OCI-LY7 (cell line): ENCODE results near the gene OR7G2. TPM values are rescaled to one million over a fixed set of nuclear protein-coding genes. Genes with fewer than 3 reads are reported as not detected.

Source experiments
- BruUV-seq: library from RNA; stranded (reverse); fragments of 400-500 nt; replicated peaks from 2 replicates; lab custom pipeline; 2021; lab: Mats Ljungman, UMichigan
- CTCF ChIA-PET: fragments of 300-600 bp; sonication (Branson Sonifier 250); formaldehyde crosslinking; loops from one replicate; lab custom pipeline; 2022; ENCODE audit warnings: antibody characterized with exemption; ENCODE audit not compliant: unreplicated experiment; lab: Charles Lee
- POLR2A ChIA-PET: fragments of 300-600 bp; sonication (Branson Sonifier 250); formaldehyde crosslinking; loops from one replicate; lab custom pipeline; 2022; ENCODE audit warnings: antibody characterized with exemption; lab: Charles Lee
- DNase-seq: peaks from one replicate; pipeline ENCODE4 v3.0.0-alpha.2; 2015; ENCODE audit warnings: low spot score
- H2AFZ ChIP-seq: fragments of 200-600 bp; sonication (generic), shearing (Covaris generic); 2 replicates; pipeline ENCODE4 v1.6.1; 2014; ENCODE audit warnings: mild to moderate bottlenecking, antibody characterized with exemption, low read length, moderate library complexity
- H3K27ac ChIP-seq: fragments of 200-600 bp; sonication (generic); 2 replicates; pipeline ENCODE4 v1.5.1; 2014; ENCODE audit warnings: mixed run types, low read depth, mild to moderate bottlenecking, moderate library complexity, low read length, inconsistent platforms; ENCODE audit not compliant: poor library complexity, severe bottlenecking
- H3K36me3 ChIP-seq: fragments of 200-600 bp; sonication (generic); 2 replicates; pipeline ENCODE4 v1.6.1; 2014; ENCODE audit warnings: mild to moderate bottlenecking, antibody characterized with exemption, low read length, moderate library complexity, mixed read lengths; ENCODE audit not compliant: insufficient read depth
- H3K4me1 ChIP-seq: fragments of 200-600 bp; sonication (generic); 2 replicates; pipeline ENCODE4 v1.5.1; 2014; ENCODE audit warnings: mild to moderate bottlenecking, low read length; ENCODE audit not compliant: insufficient read depth, poor library complexity, severe bottlenecking
- H3K4me2 ChIP-seq: fragments of 200-600 bp; sonication (generic); 2 replicates; pipeline ENCODE4 v1.6.1; 2014; ENCODE audit warnings: mild to moderate bottlenecking, low read length
- H3K4me3 ChIP-seq: fragments of 200-600 bp; sonication (generic); 2 replicates; pipeline ENCODE4 v1.5.1; 2014; ENCODE audit warnings: mild to moderate bottlenecking, low read depth, low read length; ENCODE audit not compliant: poor library complexity, severe bottlenecking
- H3K79me2 ChIP-seq: fragments of 200-600 bp; sonication (generic); 2 replicates; pipeline ENCODE4 v1.6.1; 2016; ENCODE audit warnings: low read depth, mild to moderate bottlenecking, low read length, moderate library complexity, mixed read lengths; ENCODE audit not compliant: insufficient read depth
- H3K9me2 ChIP-seq: fragments of 200-600 bp; sonication (generic); 2 replicates; pipeline ENCODE4 v1.6.1; 2016; ENCODE audit warnings: mild to moderate bottlenecking, low read length, mixed read lengths; ENCODE audit not compliant: insufficient read depth
- H3K9me3 ChIP-seq: fragments of 200-600 bp; sonication (generic); 2 replicates; pipeline ENCODE4 v1.6.1; 2014; ENCODE audit warnings: mild to moderate bottlenecking, mixed run types, low read length, mixed read lengths
- H4K20me1 ChIP-seq: fragments of 200-600 bp; sonication (generic); 2 replicates; pipeline ENCODE4 v1.6.1; 2014; ENCODE audit warnings: mild to moderate bottlenecking, antibody characterized with exemption, low read length, moderate library complexity, mixed read lengths; ENCODE audit not compliant: insufficient read depth
- CTCF ChIP-seq: fragments of 200-600 bp; sonication (generic); conservative IDR thresholded peaks from 2 replicates; pipeline ENCODE4 v1.5.1; 2014; ENCODE audit warnings: mild to moderate bottlenecking, antibody characterized with exemption, low read length, moderate library complexity, mixed read lengths
- EZH2phosphoT487 ChIP-seq: fragments of 200-600 bp; sonication (generic); IDR thresholded peaks from 2 replicates; pipeline ENCODE4 v1.6.1; 2018; ENCODE audit warnings: low read depth, borderline replicate concordance, mild to moderate bottlenecking, mixed run types, antibody characterized with exemption, low read length, moderate library complexity, mixed read lengths
- intact Hi-C: fragments of 100-400 bp; cut with micrococcal nuclease; formaldehyde crosslinking; loops from one replicate; pipeline ENCODE4 v1.10.0; 2022; ENCODE audit not compliant: unreplicated experiment
- total RNA-seq, 2 experiments: library from RNA; depleted of rRNA in 1 of 2; stranded (reverse); fragments of >200 nt in 1 of 2; shearing (Covaris generic) in 1 of 2; gene quantifications; 2 replicates each; pipeline ENCODE4 v1.2.3, GENCODE V29; 2014 to 2022

The OR7G2 gene
- total RNA-seq, 2 experiments from 2014 or later: not detected

GRCh38 chr19:9060564-9061340, 46.5 kb downstream of the OR7G2 start:
- CTCF ChIA-PET: no interaction called here
- H3K79me2 ChIP-seq: no peaks in the 10 kb centered on the region
- H3K36me3 ChIP-seq: no peaks in the 10 kb centered on the region
- no peak overlapping the region for H3K4me3 ChIP-seq
- no peaks in the 10 kb centered on the region for H3K9me3 ChIP-seq
- H3K4me1 ChIP-seq: no peaks in the 10 kb centered on the region
- H3K4me2 ChIP-seq: no peak overlapping the region
- TF ChIP-seq EZH2phosphoT487: no peak
- TF ChIP-seq CTCF: no peak
- POLR2A ChIA-PET: no interaction called here
- intact Hi-C loops: no loop called here
- BruUV-seq: no TSS peak
- no peak for DNase-seq
- no peak overlapping the region for H2AFZ ChIP-seq
- H3K27ac ChIP-seq: no peak overlapping the region
- no peaks in the 10 kb centered on the region for H3K9me2 ChIP-seq
- H4K20me1 ChIP-seq: no peaks in the 10 kb centered on the region

GRCh38 chr19:9058905-9059667, 48.2 kb downstream of the OR7G2 start:
- no peak overlapping the region for H3K4me3 ChIP-seq
- H3K4me1 ChIP-seq: no peaks in the 10 kb centered on the region
- H3K79me2 ChIP-seq: no peaks in the 10 kb centered on the region
- no peak overlapping the region for H3K27ac ChIP-seq
- no peak overlapping the region for H3K4me2 ChIP-seq
- H3K9me2 ChIP-seq: no peaks in the 10 kb centered on the region
- no TSS peak for BruUV-seq
- POLR2A ChIA-PET: interaction anchor here (0.6 kb wide), 1 partner anchor 40 kb away, joined by 3 read pairs; no protein-coding TSS in a partner anchor
- H2AFZ ChIP-seq: no peak overlapping the region
- no peaks in the 10 kb centered on the region for H3K9me3 ChIP-seq
- H3K36me3 ChIP-seq: no peaks in the 10 kb centered on the region
- no peak for DNase-seq
- no peaks in the 10 kb centered on the region for H4K20me1 ChIP-seq
- TF ChIP-seq EZH2phosphoT487: no peak
- TF ChIP-seq CTCF: no peak
- intact Hi-C loops: no loop called here
- CTCF ChIA-PET: no interaction called here
